Stimulated activated CD4-positive, alpha-beta T cell treated with anti-CD3 and anti-CD28 coated beads, TNF-alpha, amount 100 ng/mL, for 1 hour (primary cell): ENCODE measurements around the gene TCF15.
"Not testable (repeated sequence)": the region's sequence is repeated elsewhere in the genome, so short reads cannot be mapped to it uniquely, and the experiment has no call there.

Experiments used
- DNase-seq, 3 donors: peaks; one replicate each; pipeline ENCODE4 v3.0.0-alpha.2; 2020; ENCODE audit warnings: low read depth in 3 of 3, low spot score in 1 of 3

Gene TCF15

GRCh38 chr20:584161-584970, 25.7 kb downstream of the TCF15 start:
- no peak for DNase-seq

- no peak for DNase-seq
Observed at GRCh38 chr20:582204-582603, 27.9 kb downstream of the TCF15 start.

- DNase-seq, result not testable (repeated sequence)
Observed at GRCh38 chr20:578940-579690, 31.0 kb downstream of the TCF15 start.

- DNase-seq, result no peak
Observed at GRCh38 chr20:577167-577791, 32.8 kb downstream of the TCF15 start.

- DNase-seq, result no peak
Observed at GRCh38 chr20:576156-576555, 34.0 kb downstream of the TCF15 start.

- DNase-seq, result no peak
Observed at GRCh38 chr20:575230-575629, 34.9 kb downstream of the TCF15 start.

- DNase-seq, result no peak
Observed at GRCh38 chr20:574297-574942, 35.7 kb downstream of the TCF15 start.

- DNase-seq, result no peak
Observed at GRCh38 chr20:573414-574296, 36.5 kb downstream of the TCF15 start.

- DNase-seq, result no peak
Observed at GRCh38 chr20:572727-573126, 37.4 kb downstream of the TCF15 start.

- no peak for DNase-seq
Observed at GRCh38 chr20:571754-572441, 38.2 kb downstream of the TCF15 start.

- DNase-seq, result no peak
Observed at GRCh38 chr20:568673-569415, 41.3 kb downstream of the TCF15 start.

GRCh38 chr20:568097-568652, 41.9 kb downstream of the TCF15 start:
- no peak for DNase-seq

GRCh38 chr20:564192-564591, 45.9 kb downstream of the TCF15 start:
- no peak for DNase-seq

- no peak for DNase-seq
Observed at GRCh38 chr20:563187-563586, 46.9 kb downstream of the TCF15 start.

GRCh38 chr20:562232-562897, 47.7 kb downstream of the TCF15 start:
- no peak for DNase-seq

GRCh38 chr20:561437-562231, 48.5 kb downstream of the TCF15 start:
- peak in 1 of 3 donors; percentile 14 for DNase-seq

- no peak for DNase-seq
Observed at GRCh38 chr20:560680-561079, 49.4 kb downstream of the TCF15 start.

GRCh38 chr20:558117-558516, 52.0 kb downstream of the TCF15 start:
- no peak for DNase-seq
